ENCODE data around the gene PARVB.
"Not testable (repeated sequence)": the region's sequence is repeated elsewhere in the genome, so short reads cannot be mapped to it uniquely, and the experiment has no call there.

The PARVB gene

GRCh38 chr22:44110656-44111055 is 86.6 kb downstream of the PARVB start:
- not testable (repeated sequence) for DNase-seq (ENCODE audit: low read depth)

- no peak for DNase-seq (ENCODE audit: low read depth)
These were observed 87.6 kb downstream of the PARVB start for GRCh38 chr22:44111562-44112155.

GRCh38 chr22:44112191-44112590 is 88.1 kb downstream of the PARVB start:
- DNase-seq (ENCODE audit: low read depth) = no peak

DNA sequence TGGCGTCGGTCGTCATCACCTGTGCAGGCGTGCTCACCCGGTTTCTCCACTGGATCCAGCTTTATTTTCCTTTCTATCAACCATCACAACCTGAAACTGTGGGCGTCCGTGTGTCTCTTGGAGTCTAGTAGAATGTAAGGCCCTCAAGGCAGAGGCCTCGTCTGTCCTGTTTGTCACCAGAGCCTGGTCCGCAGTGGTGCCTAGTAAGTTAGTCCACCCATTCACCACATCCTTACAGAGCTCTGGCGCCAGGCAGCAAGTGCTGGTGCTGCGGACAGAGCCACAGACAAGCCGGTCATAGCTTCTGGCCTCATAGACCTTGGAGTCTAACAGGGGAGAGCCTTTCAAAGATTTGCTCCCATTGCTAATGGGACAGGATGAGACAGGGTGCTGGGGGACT is 92.2 kb downstream of the PARVB start:
- no peak for DNase-seq (ENCODE audit: low read depth)

GRCh38 chr22:44116755-44117684 is 92.9 kb downstream of the PARVB start:
- DNase-seq (ENCODE audit: low read depth) = no peak

DNA sequence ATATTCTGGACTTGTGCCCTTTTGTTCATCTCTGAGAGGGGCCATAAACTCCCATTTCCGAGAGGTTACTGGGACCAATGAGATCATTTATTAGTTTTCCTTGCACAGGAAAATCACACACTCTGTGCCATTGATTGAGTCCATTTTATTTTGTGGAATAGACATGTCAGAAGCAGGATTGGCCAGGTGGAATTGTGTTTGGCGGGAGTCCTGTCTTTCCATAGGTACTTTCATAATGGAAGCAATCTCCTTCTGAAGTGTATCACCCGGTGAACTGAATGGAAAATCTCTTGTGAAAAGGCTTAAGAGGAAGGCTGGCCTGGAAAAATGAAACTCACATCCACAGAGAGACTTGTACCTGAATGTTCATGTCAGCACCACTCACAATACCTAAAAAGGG is 93.6 kb downstream of the PARVB start:
- DNase-seq (ENCODE audit: low read depth) = no peak

GRCh38 chr22:44118645-44119315 is 94.7 kb downstream of the PARVB start:
- no peak for DNase-seq (ENCODE audit: low read depth)

GRCh38 chr22:44119669-44120313 is 95.7 kb downstream of the PARVB start:
- no peak for DNase-seq (ENCODE audit: low read depth)

- DNase-seq (ENCODE audit: low read depth) = no peak
These were observed 96.2 kb downstream of the PARVB start for GRCh38 chr22:44120314-44120704.

GRCh38 chr22:44125421-44125820 is 101.3 kb downstream of the PARVB start:
- DNase-seq (ENCODE audit: low read depth) = no peak

DNA sequence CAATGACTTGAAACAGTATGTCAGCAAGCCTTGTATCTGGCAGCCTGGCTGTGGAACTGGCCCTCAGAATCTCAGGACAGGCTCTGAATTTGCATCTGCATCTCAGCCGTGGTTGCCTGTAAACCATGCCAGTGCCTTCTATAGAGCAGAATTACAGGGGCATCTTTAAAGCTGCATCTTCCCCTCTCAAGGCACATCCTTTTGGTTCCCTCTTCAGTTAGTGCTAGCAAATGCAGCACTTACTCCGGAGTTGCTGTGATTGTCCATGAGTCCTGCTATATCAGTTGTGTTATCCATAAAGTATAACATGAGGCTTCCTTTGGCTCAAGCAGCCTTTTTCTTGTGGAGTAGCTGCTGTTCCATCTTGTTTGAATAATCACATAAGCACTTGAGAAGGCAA is 102.7 kb downstream of the PARVB start:
- no peak for DNase-seq (ENCODE audit: low read depth)

- DNase-seq (ENCODE audit: low read depth) = no peak
These were observed 103.3 kb downstream of the PARVB start for GRCh38 chr22:44127356-44127755.

DNA sequence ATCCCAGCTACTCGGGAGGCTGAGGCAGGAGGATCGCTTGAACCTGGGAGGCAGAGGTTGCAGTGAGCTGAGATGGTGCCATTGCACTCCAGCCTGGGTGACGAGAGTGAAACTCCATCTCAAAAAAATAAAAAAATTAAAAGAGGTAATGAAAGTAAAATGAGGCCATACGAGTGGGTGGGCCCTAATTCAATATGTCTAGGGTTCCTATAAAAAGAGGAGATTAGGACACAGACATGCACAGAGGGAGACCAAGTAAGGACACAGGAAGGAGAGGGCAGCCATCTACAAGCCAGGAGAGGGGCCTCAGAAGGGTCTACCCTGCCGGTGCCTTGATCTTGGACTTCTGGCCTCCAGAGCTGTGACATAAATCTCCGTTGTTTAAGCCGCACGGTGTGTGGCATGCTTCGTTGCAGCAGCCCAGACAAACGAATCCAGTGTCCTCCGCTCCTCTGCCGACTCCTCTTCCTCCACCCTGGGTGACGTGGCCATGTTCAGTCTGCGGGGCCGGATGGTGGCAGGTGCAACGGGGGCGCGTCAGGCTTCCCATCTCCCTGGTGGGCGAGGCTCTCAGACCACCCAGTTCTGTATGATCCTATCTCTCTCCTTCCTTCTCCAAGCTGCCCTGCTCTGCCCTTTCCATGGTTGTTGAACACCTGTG is 105.0 kb downstream of the PARVB start:
- no peak for DNase-seq (ENCODE audit: low read depth)

- no peak for DNase-seq (ENCODE audit: low read depth)
These were observed 105.5 kb downstream of the PARVB start for GRCh38 chr22:44129619-44129976.

DNA sequence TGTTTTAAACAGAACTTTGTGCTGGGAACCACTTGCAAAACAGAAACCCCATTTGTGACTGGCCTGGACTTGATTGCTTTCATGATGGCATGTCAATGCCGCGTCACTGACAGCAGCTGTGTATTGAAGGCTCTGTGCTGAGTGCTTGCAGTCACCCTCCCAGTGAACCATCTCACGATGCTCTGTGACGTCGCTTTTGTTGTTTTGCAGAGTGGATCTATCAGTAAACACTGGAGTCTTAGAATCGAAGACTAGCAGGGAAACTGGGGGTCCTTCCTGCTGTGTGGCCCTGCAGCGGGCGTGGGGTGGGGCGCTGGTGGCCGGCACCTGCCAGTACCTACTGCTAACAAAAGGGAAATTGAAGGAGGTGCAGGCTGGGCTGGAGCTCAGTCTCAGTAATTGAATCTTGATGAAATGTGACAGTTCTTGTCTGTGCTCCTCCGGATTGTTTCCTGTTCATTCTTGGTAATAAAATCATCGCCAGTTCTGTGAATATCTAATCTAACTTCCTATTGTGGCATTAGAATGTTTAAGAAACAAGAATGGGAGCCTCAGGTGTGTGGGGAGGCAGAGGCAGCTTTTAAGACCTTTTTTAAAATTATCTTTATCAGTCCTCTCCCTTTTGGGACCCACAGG is 106.1 kb downstream of the PARVB start:
- DNase-seq (ENCODE audit: low read depth) = no peak

DNA sequence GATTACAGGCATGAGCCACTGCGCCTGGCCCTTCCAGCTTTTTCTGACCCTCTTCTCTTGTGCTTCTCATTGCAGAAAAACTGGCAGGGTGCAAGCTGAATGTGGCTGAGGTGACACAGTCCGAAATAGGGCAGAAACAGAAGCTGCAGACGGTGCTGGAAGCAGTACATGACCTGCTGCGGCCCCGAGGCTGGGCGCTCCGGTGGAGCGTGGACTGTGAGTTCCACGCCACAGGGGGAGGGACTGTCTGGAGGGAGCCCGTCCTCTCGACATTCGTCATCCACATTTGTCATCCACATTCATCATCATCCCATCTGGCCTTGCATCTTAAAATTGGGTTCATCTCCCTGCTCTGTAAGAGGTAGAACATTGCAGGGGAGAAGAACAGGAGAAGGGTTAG is 107.3 kb downstream of the PARVB start:
- no peak for DNase-seq (ENCODE audit: low read depth)

GRCh38 chr22:44131989-44132685 is 108.0 kb downstream of the PARVB start:
- DNase-seq (ENCODE audit: low read depth) = no peak

DNA sequence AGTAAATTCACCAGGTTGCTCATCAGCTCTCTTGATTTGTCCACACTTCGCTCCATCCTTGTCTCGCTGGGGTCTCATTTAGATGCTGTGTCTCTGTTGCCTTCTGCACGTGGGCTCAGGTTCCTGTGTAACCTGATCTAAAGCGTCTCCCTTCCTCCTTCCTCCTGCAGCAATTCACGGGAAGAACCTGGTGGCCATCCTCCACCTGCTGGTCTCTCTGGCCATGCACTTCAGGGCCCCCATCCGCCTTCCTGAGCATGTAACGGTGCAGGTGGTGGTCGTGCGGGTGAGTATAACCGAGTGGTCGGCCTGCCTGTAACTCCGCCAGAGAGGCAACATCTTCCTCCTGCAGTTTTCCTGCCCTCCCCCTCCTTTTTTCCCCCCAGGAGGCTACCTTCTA is 108.6 kb downstream of the PARVB start:
- DNase-seq (ENCODE audit: low read depth) = no peak

GRCh38 chr22:44133161-44133560 is 109.1 kb downstream of the PARVB start:
- DNase-seq (ENCODE audit: low read depth) = no peak

- DNase-seq (ENCODE audit: low read depth) = no peak
These were observed 109.9 kb downstream of the PARVB start for GRCh38 chr22:44133901-44134571.

All from stimulated activated CD8-positive, alpha-beta memory T cell treated with anti-CD3 and anti-CD28 coated beads, Interleukin-12 subunit alpha, Interleukin-12 subunit beta, amount 100 ng/mL, for 4 hours (primary cell).